Endodermal cell (in vitro differentiated cells): ENCODE measurements around the gene BACH1. TPM values are rescaled to one million over a fixed set of nuclear protein-coding genes. Genes with fewer than 3 reads are reported as not detected.

Experiments used
- DNase-seq: peaks from one replicate; pipeline ENCODE4 v3.0.0-alpha.2; 2017
- H3K27ac ChIP-seq: 2 replicates; pipeline ENCODE4 v1.5.1; 2013; ENCODE audit warnings: mild to moderate bottlenecking, low read depth, low read length, moderate library complexity
- H3K27me3 ChIP-seq: 2 replicates; pipeline ENCODE4 v1.6.1; 2013; ENCODE audit warnings: mild to moderate bottlenecking, low read length, moderate library complexity; ENCODE audit not compliant: insufficient read depth, control insufficient read depth, poor library complexity, severe bottlenecking
- H3K36me3 ChIP-seq: 2 replicates; pipeline ENCODE4 v1.7.0; 2013; ENCODE audit warnings: mild to moderate bottlenecking, low read length, moderate library complexity; ENCODE audit not compliant: control insufficient read depth, insufficient read depth
- H3K4me1 ChIP-seq: one replicate; pipeline ENCODE4 v1.7.0; 2013; ENCODE audit warnings: low read length; ENCODE audit not compliant: control insufficient read depth, insufficient read depth
- H3K4me3 ChIP-seq: 2 replicates; pipeline ENCODE4 v1.5.1; 2013; ENCODE audit warnings: mild to moderate bottlenecking, low read length, moderate library complexity
- H3K9ac ChIP-seq: 2 replicates; pipeline ENCODE4 v1.6.1; 2013; ENCODE audit warnings: mild to moderate bottlenecking, low read length, moderate library complexity; ENCODE audit not compliant: poor library complexity, severe bottlenecking; ENCODE audit errors: extremely low read depth
- H3K9me3 ChIP-seq: 2 replicates; pipeline ENCODE4 v1.6.1; 2013; ENCODE audit warnings: mild to moderate bottlenecking, low read length, moderate library complexity; ENCODE audit not compliant: control insufficient read depth
- H3K27ac Mint-ChIP-seq: 2 replicates; pipeline ENCODE4 v1.8.0; 2020; ENCODE audit warnings: mixed read lengths
- H3K27me3 Mint-ChIP-seq: 2 replicates; pipeline ENCODE4 v1.8.0; 2021; ENCODE audit warnings: mild to moderate bottlenecking, mixed read lengths; ENCODE audit not compliant: insufficient read depth
- H3K36me3 Mint-ChIP-seq: 2 replicates; pipeline ENCODE4 v1.8.0; 2020; ENCODE audit warnings: low read depth, mixed read lengths
- H3K4me1 Mint-ChIP-seq: 2 replicates; pipeline ENCODE4 v1.8.0; 2020; ENCODE audit warnings: mixed read lengths
- H3K4me3 Mint-ChIP-seq: 2 replicates; pipeline ENCODE4 v1.8.0; 2020; ENCODE audit warnings: mild to moderate bottlenecking, moderate library complexity, mixed read lengths
- H3K9me3 Mint-ChIP-seq: 2 replicates; pipeline ENCODE4 v1.8.0; 2020; ENCODE audit warnings: mild to moderate bottlenecking, mixed read lengths
- WGBS, 2 experiments: methylation state at CpG; one replicate each; pipeline versions ENCODE4 v1.1.5 to v1.1.7; 2013; ENCODE audit warnings: missing lambda C conversion rate in 2 of 2, mixed read lengths in 1 of 2; ENCODE audit not compliant: insufficient coverage in 1 of 2, insufficient read length in 1 of 2; 5-methylcytosine and 5-hydroxymethylcytosine counted together
- total RNA-seq, 2 donors: library from RNA; stranded (reverse); fragmentation: NEBNext Ultra II Directional in 1 of 2; extraction: Animal tissue kit (Norgen Biotek cat#: 25700) in 1 of 2; gene quantifications; 2 replicates in 1 of 2; 3 replicates in 1 of 2; pipeline ENCODE4 v1.2.1, GENCODE V29; 2021
- TF ChIP-seq, protein P1 (sequence below): fragments of 200-600 bp; sonication (generic); conservative IDR thresholded peaks from 2 replicates; pipeline ENCODE4 v1.5.0; 2021; ENCODE audit warnings: antibody characterized with exemption, mild to moderate bottlenecking

Gene BACH1
- total RNA-seq, 2 donors from 2014 or later = 61.3 to 64.9 TPM

DNA sequence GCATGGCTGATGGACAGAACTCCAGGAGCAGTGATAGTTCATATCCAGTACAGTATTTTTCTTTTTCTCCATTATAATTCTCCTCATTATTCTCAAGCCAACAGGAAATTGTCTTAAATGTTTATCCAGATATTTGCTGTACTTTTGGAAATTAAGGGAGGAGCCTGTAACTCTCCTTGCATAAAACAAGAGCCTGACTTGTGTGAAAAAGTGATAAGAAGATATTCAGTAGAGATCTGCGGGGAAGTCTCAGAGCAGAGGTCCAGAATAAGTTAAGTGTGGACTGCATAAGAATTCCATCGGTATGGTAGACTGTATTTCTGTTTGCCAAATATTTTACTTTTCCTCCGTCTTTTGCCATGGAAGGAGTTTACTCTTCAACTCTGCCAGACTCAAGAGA is 70.2 kb downstream of the BACH1 start:
- peaks cover 7% of the 10 kb centered on the region for H3K4me1 Mint-ChIP-seq
- 97 to 99% methylated on average over 3 of the region's 3 CpGs for WGBS, 2 experiments

DNA sequence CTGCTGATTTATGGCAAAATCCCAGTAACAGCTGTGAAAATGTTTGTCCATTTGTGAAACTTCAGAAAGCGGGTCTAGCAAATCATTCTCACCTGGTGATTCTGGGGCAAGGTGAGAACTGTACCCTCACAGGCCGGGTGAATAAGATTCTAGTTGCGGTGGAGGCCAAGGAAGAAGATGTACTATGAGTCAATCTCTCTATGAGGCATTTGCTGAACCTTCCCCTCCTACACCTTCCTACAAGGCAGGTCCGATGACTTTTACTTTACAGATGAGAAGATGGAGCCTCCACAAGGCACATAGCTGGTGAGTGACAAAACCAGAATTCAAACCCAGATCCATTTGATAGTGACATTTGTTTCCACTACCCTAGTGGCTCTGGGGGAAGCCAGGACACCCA is 72.7 kb downstream of the BACH1 start:
- TF ChIP-seq, protein P1, sequence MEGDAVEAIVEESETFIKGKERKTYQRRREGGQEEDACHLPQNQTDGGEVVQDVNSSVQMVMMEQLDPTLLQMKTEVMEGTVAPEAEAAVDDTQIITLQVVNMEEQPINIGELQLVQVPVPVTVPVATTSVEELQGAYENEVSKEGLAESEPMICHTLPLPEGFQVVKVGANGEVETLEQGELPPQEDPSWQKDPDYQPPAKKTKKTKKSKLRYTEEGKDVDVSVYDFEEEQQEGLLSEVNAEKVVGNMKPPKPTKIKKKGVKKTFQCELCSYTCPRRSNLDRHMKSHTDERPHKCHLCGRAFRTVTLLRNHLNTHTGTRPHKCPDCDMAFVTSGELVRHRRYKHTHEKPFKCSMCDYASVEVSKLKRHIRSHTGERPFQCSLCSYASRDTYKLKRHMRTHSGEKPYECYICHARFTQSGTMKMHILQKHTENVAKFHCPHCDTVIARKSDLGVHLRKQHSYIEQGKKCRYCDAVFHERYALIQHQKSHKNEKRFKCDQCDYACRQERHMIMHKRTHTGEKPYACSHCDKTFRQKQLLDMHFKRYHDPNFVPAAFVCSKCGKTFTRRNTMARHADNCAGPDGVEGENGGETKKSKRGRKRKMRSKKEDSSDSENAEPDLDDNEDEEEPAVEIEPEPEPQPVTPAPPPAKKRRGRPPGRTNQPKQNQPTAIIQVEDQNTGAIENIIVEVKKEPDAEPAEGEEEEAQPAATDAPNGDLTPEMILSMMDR = no peak
- Mint-ChIP-seq H3K27ac (no peak overlapping the region), H3K4me1 (peaks cover 2% of the 10 kb centered on the region), H3K9me3 (peaks cover 7% of the 10 kb centered on the region), H3K4me3 (no peak overlapping the region), H3K27me3 (no peaks in the 10 kb centered on the region), H3K36me3 (peaks cover 48% of the 10 kb centered on the region)
- peaks cover 14% of the 10 kb centered on the region for H3K9me3 ChIP-seq
- no peaks in the 10 kb centered on the region for H3K4me1 ChIP-seq
- WGBS, 2 experiments = 94 to 100% methylated on average over 3 to 4 of the region's 4 CpGs
- peaks cover 26% of the 10 kb centered on the region for H3K36me3 ChIP-seq
- DNase-seq = peak; percentile 5
- H3K4me3 ChIP-seq = no peak overlapping the region
- no peak overlapping the region for H3K27ac ChIP-seq
- no peak overlapping the region for H3K9ac ChIP-seq
- H3K27me3 ChIP-seq = no peaks in the 10 kb centered on the region

More for the DNA sequence above, 70.2 kb downstream of the BACH1 start:
- H3K27ac ChIP-seq = no peak overlapping the region
- DNase-seq = no peak
- Mint-ChIP-seq H3K36me3 (peaks cover 54% of the 10 kb centered on the region), H3K9me3 (peaks cover 10% of the 10 kb centered on the region), H3K4me3 (no peak overlapping the region), H3K27me3 (no peaks in the 10 kb centered on the region), H3K27ac (no peak overlapping the region)
- H3K27me3 ChIP-seq = no peaks in the 10 kb centered on the region
- peaks cover 31% of the 10 kb centered on the region for H3K36me3 ChIP-seq
- H3K9ac ChIP-seq = no peak overlapping the region
- H3K4me1 ChIP-seq = peaks cover 2% of the 10 kb centered on the region
- H3K4me3 ChIP-seq = no peak overlapping the region
- TF ChIP-seq, protein P1 = no peak
- H3K9me3 ChIP-seq = peaks cover 26% of the 10 kb centered on the region

DNA sequence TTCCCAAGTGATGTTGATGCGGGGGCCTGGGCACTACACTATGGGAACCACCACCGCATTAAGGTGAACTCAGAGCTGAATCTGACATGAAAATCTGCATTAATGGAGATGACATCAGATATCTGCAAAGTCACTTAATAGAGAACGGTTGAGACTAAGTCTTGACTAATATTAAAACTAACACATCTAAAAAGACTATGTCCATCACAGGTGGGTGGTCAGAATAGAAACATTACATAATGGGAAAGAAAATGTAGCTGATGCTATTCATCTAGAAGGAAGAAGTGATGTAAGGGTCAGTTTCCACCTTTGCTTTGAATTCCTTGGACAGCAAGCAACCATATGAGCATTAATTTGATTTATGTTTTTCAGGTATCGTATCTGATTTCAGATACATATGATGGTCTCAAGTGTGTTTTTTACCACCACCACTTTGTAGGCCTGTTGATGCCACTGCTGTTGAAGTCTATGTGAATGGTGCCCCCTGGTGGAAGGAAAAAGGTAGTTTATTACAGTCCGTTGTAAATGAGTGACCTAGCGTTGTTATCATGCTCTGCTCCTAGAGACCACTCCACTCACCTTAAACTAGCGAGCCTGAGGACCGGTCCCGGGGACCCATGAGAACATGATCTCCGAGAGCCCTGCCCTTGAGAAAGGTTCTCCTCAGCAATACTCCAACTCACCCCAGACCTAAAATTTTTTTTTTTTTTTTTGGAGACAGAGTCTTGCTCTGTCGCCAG is 73.5 kb downstream of the BACH1 start:
- Mint-ChIP-seq H3K27me3 (no peaks in the 10 kb centered on the region), H3K36me3 (peaks cover 41% of the 10 kb centered on the region), H3K9me3 (no peaks in the 10 kb centered on the region), H3K4me3 (no peak overlapping the region), H3K27ac (no peak overlapping the region), H3K4me1 (peaks cover 7% of the 10 kb centered on the region)
- Histone ChIP-seq H3K9me3 (peaks cover 7% of the 10 kb centered on the region), H3K9ac (no peak overlapping the region), H3K36me3 (peaks cover 26% of the 10 kb centered on the region), H3K4me1 (no peaks in the 10 kb centered on the region), H3K4me3 (no peak overlapping the region), H3K27ac (no peak overlapping the region), H3K27me3 (no peaks in the 10 kb centered on the region)
- TF ChIP-seq, protein P1 = peak; percentile 86
- 65 to 96% methylated on average over 3 to 11 of the region's 11 CpGs for WGBS, 2 experiments
- peak; percentile 76 for DNase-seq
